Measurements from ENCODE around the gene SBK2.
"Not testable (repeated sequence)": the region's sequence is repeated elsewhere in the genome, so short reads cannot be mapped to it uniquely, and the experiment has no call there.

The SBK2 gene

GRCh38 chr19:55497763-55498162 is 39.2 kb downstream of the SBK2 start:
- no peak for DNase-seq

GRCh38 chr19:55496820-55497219 is 40.1 kb downstream of the SBK2 start:
- not testable (repeated sequence) for DNase-seq

DNA sequence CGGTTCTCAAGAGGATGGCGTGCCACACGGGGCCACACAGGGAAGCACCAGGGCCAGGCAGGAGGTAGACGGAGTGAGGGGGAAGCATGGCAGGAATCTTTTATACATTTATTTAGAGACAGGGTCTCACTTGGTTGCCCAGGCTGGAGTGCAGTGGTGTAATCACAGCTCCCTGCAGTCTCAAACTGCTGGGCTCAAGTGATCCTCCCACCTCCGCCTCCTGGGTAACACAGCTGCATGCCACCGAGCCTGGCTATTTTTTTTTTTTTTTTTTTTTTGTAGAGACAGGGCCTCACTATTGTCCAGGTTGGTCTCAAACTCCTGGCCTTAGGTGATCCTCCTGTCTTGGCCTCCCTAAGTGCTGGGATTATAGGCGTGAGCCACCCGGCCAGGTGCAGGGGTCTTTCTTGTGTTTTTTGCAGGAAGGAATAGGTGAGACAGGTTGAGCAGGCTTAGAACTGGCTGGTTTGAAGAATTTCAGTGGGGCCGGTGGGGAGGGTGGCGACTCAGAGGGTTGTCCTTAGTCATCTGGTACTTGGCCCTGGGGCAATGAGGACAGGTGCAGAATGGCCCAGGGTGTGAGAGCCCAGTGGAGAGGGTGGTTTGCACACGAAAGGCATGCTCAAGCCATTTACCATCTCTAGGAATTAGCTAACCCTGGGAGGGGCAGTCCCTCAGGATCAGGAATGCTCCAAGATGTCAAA is 41.1 kb downstream of the SBK2 start:
- DNase-seq = no peak

- DNase-seq = no peak
Measured at GRCh38 chr19:55494172-55494761, 42.7 kb downstream of the SBK2 start.

DNA sequence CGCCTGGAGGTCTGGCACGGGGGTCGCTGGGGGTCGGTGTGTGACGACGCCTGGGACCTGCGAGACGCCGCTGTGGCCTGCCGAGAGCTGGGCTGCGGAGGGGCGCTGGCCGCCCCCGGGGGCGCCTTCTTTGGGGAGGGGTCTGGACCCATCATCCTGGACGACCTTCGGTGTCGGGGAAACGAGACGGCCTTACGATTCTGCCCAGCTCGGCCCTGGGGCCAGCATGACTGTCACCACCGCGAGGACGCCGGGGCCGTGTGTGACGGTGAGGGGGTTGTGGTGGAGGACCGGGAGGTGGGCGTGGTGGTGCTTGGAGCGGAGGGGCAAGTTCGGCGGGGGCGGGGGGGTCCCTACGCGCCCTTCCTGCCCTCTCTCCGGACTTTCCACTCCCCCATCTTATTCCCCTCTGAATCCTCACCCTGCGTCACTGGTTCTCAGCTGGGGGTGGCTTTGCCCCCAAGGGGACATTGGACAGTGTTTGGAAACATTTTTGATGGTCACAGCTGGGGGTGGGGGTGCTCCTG is 43.2 kb downstream of the SBK2 start:
- DNase-seq = no peak

- no peak for DNase-seq
Measured at GRCh38 chr19:55493052-55493644, 43.8 kb downstream of the SBK2 start.

- DNase-seq = no peak
Measured at GRCh38 chr19:55492362-55492944, 44.5 kb downstream of the SBK2 start.

DNA sequence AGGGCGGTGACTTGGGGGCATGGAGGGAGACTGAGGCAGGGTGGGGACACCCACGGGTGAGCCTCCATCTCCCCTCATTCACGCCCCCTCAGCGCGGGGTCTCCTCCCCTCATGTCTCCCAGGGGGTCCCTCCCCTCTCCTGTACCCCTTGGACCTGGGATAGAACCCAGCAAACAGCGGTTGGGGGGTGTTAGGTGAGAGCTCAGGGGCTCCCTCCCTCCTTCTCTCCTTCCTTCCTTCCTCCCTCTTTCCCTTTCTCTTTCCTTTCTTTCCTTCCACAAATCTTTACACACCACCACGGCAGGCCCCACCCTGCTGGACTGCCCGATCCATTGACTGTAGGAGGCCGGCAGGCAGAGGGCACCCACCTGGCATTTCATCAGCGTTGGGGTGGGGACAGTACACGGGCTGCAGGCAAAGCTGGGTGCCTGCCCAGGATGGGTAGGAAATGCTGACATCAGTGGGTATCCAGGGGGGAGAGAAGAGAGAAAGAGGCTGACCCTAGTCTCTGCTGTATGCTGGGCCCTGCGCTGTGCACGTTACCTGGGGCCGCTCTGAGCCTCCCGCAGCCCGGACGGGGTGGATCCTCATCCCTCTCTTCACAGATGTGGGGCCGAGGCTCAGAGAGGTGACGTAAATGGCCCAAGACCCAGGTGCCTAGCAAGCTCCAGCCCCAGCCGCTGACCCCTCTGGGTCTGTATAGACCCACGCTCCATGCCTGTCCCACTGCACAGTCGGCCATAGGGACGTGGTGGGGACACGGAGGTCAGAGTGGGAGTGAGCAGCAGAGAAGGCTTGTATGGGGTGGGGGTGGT is 45.2 kb downstream of the SBK2 start:
- DNase-seq = no peak

DNA sequence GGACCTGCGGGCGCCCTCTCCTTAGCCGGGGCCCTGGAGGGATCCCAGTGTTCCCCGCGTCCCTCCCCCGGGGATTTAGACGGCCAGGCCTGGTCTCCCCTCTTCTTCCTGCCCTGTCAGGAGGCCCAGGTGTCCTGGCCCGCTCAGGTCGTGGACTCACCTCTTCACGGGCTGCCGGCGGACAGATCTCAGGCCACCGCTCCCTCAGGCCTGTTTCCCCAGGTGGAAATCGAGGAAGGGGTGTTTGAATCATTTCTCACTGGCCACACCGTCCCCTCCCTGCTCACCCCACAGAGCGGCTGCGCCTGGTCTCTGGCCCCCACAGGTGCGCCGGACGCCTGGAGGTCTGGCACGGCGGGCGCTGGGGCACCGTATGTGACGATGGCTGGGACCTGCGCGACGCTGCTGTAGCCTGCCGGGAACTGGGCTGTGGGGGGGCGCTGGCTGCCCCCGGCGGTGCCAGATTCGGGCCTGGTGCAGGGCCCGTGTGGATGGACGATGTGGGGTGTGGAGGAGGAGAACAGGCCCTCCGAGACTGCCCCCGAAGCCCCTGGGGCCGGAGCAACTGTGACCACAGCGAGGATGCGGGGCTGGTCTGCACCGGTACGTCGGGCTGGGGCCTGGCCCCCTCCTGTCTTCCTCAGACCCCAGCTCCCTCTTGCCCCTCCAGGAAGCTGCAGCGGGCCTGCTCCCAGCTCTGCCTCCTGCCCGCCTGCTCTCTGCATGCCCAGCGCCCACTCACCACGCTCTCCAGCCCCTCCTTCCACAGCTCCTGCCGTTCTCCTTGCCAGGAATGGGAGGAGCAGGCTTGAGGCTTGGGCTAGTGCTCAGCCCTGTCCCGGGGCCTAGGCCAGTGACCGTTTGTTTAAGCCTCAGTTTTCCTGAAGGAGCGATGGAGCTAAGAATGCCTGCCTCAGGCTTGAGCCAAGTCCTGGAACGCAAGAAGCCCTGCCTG is 46.2 kb downstream of the SBK2 start:
- DNase-seq = no peak

- DNase-seq = no peak
Measured at GRCh38 chr19:55489711-55490477, 47.0 kb downstream of the SBK2 start.

- no peak for DNase-seq
Measured at GRCh38 chr19:55488986-55489710, 47.8 kb downstream of the SBK2 start.

- DNase-seq = no peak
Measured at GRCh38 chr19:55487924-55488687, 48.8 kb downstream of the SBK2 start, which contains the start of gene SSC5D. Gene SSC5D (plus strand): TSS chr19:55488436. CDS start chr19:55488590, 154 bp downstream.

- no peak for DNase-seq
Measured at GRCh38 chr19:55486971-55487923, 49.7 kb downstream of the SBK2 start.

DNA sequence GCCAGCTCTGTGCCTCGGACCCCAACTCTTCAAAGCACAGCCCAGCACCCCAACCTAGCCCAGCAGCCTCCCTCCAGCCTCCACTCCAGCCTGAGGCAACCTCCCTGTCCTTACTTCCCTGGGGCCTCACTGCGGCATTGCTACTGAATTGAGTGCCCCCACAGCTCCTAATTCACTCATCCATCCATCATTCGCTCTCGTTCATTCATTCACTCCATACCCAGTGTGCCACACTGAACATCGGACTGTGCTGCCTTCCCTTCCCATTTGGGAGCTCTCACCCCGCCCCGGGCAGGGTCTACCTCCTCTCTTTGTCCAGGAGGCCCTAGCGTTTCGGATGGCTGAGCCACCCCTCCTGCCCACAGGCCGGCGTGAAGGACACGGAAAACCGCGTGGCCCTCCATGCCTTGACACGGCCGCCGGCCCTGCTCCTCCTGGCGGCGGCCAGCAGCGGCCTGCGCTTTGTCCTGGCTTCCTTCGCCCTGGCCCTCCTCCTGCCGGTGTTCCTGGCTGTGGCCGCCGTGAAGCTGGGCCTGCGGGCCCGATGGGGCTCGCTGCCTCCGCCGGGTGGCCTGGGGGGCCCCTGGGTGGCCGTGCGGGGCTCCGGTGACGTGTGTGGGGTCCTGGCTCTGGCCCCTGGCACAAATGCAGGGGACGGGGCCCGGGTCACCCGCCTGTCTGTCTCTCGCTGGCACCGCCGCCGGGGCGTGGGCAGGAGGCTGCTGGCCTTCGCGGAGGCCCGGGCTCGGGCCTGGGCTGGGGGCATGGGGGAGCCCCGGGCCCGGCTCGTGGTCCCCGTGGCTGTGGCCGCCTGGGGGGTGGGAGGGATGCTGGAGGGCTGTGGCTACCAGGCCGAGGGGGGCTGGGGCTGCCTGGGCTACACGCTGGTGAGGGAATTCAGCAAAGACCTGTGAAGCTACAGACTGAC is 50.6 kb downstream of the SBK2 start:
- no peak for DNase-seq

DNA sequence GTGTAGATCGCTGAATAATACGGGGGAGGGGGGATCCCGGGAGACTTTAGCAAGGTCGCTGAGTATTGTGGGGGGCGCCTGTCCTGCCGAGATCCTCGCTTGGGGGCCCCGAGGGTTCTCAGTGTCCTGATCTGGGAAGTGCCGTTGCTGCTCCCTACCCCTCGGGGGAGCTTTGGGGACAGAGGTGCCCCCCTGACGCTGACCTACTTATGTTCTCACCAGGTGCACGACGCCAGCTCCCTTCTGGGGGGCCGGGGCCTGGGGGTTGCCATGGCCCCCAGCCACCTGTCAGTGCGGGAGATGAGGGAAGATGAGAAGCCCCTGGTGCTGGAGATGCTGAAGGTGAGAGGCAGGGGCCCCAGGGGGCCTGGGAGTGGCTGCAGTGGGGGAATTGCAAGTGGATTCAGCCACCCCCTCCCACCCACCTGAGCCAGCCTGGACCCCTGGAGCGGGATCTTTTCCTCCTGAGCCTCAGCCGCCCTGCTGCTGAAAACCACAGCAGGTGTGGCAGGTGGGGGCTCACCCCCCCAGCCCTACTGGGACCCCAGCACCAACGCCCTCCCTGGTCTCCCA is 51.4 kb downstream of the SBK2 start:
- DNase-seq = no peak

Measured in NCI-H1417 treated with DMSO at 0.1 percent for 48 hours (cell line).